Liver (tissue), 9 donors: ENCODE results near the gene NUDT21. TPM values are rescaled to one million over a fixed set of nuclear protein-coding genes. Genes with fewer than 3 reads are reported as not detected.

ENCODE experiments used
- DNase-seq: peaks from one replicate; pipeline ENCODE4 v3.0.0-alpha.2; 2017; ENCODE audit warnings: low spot score
- H3K27ac ChIP-seq, 2 donors: one replicate each; pipeline ENCODE4 v1.7.0; 2013; ENCODE audit warnings: inconsistent platforms in 2 of 2, low read length in 2 of 2, control low read depth in 1 of 2, low read depth in 1 of 2, mild to moderate bottlenecking in 1 of 2
- H3K27me3 ChIP-seq, 4 donors: one replicate each; pipeline versions ENCODE4 v1.6.1 to v1.7.0; 2013; ENCODE audit warnings: low read length in 3 of 4, inconsistent platforms in 1 of 4, mild to moderate bottlenecking in 1 of 4, moderate library complexity in 1 of 4; ENCODE audit not compliant: control insufficient read depth in 4 of 4, insufficient read depth in 4 of 4
- H3K36me3 ChIP-seq, 4 donors: one replicate each; pipeline versions ENCODE4 v1.6.1 to v1.7.0; 2013; ENCODE audit warnings: low read length in 3 of 4, mild to moderate bottlenecking in 3 of 4, low read depth in 1 of 4, moderate library complexity in 1 of 4; ENCODE audit not compliant: control insufficient read depth in 4 of 4, insufficient read depth in 3 of 4
- H3K4me1 ChIP-seq, 4 donors: one replicate each; pipeline versions ENCODE4 v1.6.1 to v1.7.0; 2013; ENCODE audit warnings: low read length in 3 of 4, mild to moderate bottlenecking in 3 of 4, moderate library complexity in 1 of 4; ENCODE audit not compliant: control insufficient read depth in 4 of 4, insufficient read depth in 4 of 4
- H3K4me3 ChIP-seq, 3 donors: one replicate each; pipeline versions ENCODE4 v1.6.1 to v1.7.0; 2013; ENCODE audit warnings: low read length in 3 of 3, control low read depth in 1 of 3, low read depth in 1 of 3, mild to moderate bottlenecking in 1 of 3
- H3K9ac ChIP-seq, 2 donors: one replicate each; pipeline ENCODE4 v1.7.0; 2013; ENCODE audit warnings: low read length in 2 of 2, mild to moderate bottlenecking in 2 of 2, moderate library complexity in 2 of 2, control low read depth in 1 of 2, low read depth in 1 of 2
- H3K9me3 ChIP-seq, 4 donors: one replicate each; pipeline versions ENCODE4 v1.6.1 to v1.7.0; 2013; ENCODE audit warnings: low read length in 3 of 4; ENCODE audit not compliant: control insufficient read depth in 4 of 4
- ATF3 ChIP-seq: IDR thresholded peaks from 2 replicates; pipeline ENCODE4 v1.6.1; 2016; ENCODE audit warnings: antibody characterized with exemption
- CTCF ChIP-seq: fragments of 150-350 bp; IDR thresholded peaks from 2 replicates; pipeline ENCODE4 v1.5.1; 2017; ENCODE audit warnings: improper control_type of control experiment, low read depth, low read length; ENCODE audit not compliant: missing input control
- EGR1 ChIP-seq, 2 donors: IDR thresholded peaks; 2 replicates each; pipeline ENCODE4 v1.6.1; 2016 to 2018; ENCODE audit warnings: antibody characterized with exemption in 2 of 2, low read depth in 2 of 2
- FOXA1 ChIP-seq: IDR thresholded peaks from 2 replicates; pipeline ENCODE4 v1.6.1; 2016; ENCODE audit warnings: antibody characterized with exemption
- FOXA2 ChIP-seq: IDR thresholded peaks from 2 replicates; pipeline ENCODE4 v1.6.1; 2016; ENCODE audit warnings: antibody characterized with exemption
- GABPA ChIP-seq, 2 donors: IDR thresholded peaks in 1 of 2; conservative IDR thresholded peaks in 1 of 2; 2 replicates each; pipeline ENCODE4 v1.6.1; 2016; ENCODE audit warnings: antibody characterized with exemption in 2 of 2, mild to moderate bottlenecking in 1 of 2, moderate library complexity in 1 of 2
- HNF4G ChIP-seq: IDR thresholded peaks from 2 replicates; pipeline ENCODE4 v1.6.1; 2016; ENCODE audit warnings: antibody characterized with exemption
- JUND ChIP-seq, 2 donors: IDR thresholded peaks; 2 replicates each; pipeline ENCODE4 v1.6.1; 2016; ENCODE audit warnings: antibody characterized with exemption in 2 of 2
- NR2F2 ChIP-seq: IDR thresholded peaks from 2 replicates; pipeline ENCODE4 v1.6.1; 2016; ENCODE audit warnings: antibody characterized with exemption
- RAD21 ChIP-seq, 2 donors: IDR thresholded peaks; 2 replicates each; pipeline ENCODE4 v1.6.1; 2016; ENCODE audit warnings: antibody characterized with exemption in 2 of 2, mild to moderate bottlenecking in 2 of 2
- REST ChIP-seq: IDR thresholded peaks from 2 replicates; pipeline ENCODE4 v1.6.1; 2016; ENCODE audit warnings: antibody characterized with exemption, mild to moderate bottlenecking
- RXRA ChIP-seq, 2 donors: IDR thresholded peaks; 2 replicates each; pipeline ENCODE4 v1.6.1; 2017 to 2018; ENCODE audit warnings: antibody characterized with exemption in 2 of 2, mild to moderate bottlenecking in 1 of 2
- TAF1 ChIP-seq: conservative IDR thresholded peaks from 2 replicates; pipeline ENCODE4 v1.6.1; 2016; ENCODE audit warnings: antibody characterized with exemption, mild to moderate bottlenecking
- YY1 ChIP-seq: IDR thresholded peaks from 2 replicates; pipeline ENCODE4 v1.6.1; 2016; ENCODE audit warnings: antibody characterized with exemption, mild to moderate bottlenecking
- ZBTB33 ChIP-seq: IDR thresholded peaks from 2 replicates; pipeline ENCODE4 v1.6.1; 2016; ENCODE audit warnings: antibody characterized with exemption
- WGBS: extraction: QIAGEN DNeasy Blood & Tissue Kit; methylation state at CpG from one replicate; pipeline ENCODE4 v1.1.7; 2013; 5-methylcytosine and 5-hydroxymethylcytosine counted together
- polyA plus RNA-seq, 2 donors: library from polyadenylated mRNA; stranded (reverse) in 1 of 2; unstranded in 1 of 2; fragments of 200-250 nt in 1 of 2; fragments of >200 nt in 1 of 2; fragmentation: Nextera tagmentation in 1 of 2; extraction: Ambion mirVana in 1 of 2; gene quantifications; one replicate each; pipeline versions ENCODE4 v1.2.1 to v1.2.3, GENCODE V29; 2013 to 2015
- total RNA-seq, 2 donors: library from RNA; depleted of rRNA; stranded (reverse); fragments of >200 nt; gene quantifications; one replicate each; pipeline ENCODE4 v1.2.3, GENCODE V29; 2014
- donor health status: healthy.
- donor health status: healthy.
- donor health status: healthy.
- donor health status: healthy.
- donor health status: healthy.

NUDT21 gene
- total and polyA plus RNA-seq, 4 donors: 19.3 to 43.9 (median 27.2) TPM

GRCh38 chr16:56480776-56481467 is 29.8 kb upstream of the NUDT21 start:
- 88% methylated on average over 7 of the region's 7 CpGs for WGBS

GRCh38 chr16:56479469-56479868 is 28.3 kb upstream of the NUDT21 start:
- H3K4me3 ChIP-seq: no peak overlapping the region
- H3K36me3 ChIP-seq: peaks cover 3 to 46% (median 30%) of the 10 kb centered on the region in 4 donors
- no peak overlapping the region for H3K9ac ChIP-seq
- DNase-seq: no peak
- WGBS: 95% methylated on average over 2 of the region's 2 CpGs
- H3K27me3 ChIP-seq: no peaks in the 10 kb centered on the region
- no peak overlapping the region for H3K27ac ChIP-seq
- no peaks in the 10 kb centered on the region for H3K9me3 ChIP-seq
- no peaks in the 10 kb centered on the region for H3K4me1 ChIP-seq
- TF ChIP-seq ZBTB33: no peak
- TF ChIP-seq FOXA2: no peak
- TF ChIP-seq EGR1 (IDR thresholded peaks at IDR 0.05; ENCODE audit: low read depth in 2 of 2): no peak
- no peak for TF ChIP-seq FOXA1
- TF ChIP-seq YY1: no peak
- no peak for TF ChIP-seq ATF3
- TF ChIP-seq NR2F2: no peak
- TF ChIP-seq JUND (IDR thresholded peaks at IDR 0.05): no peak
- TF ChIP-seq HNF4G: no peak
- TF ChIP-seq RAD21 (IDR thresholded peaks at IDR 0.05): no peak

More at GRCh38 chr16:56480776-56481467, 29.8 kb upstream of the NUDT21 start:
- TF ChIP-seq GABPA (IDR thresholded peaks at IDR 0.05 in 1 of 2, conservative IDR thresholded peaks at IDR 0.05 in 1 of 2) (no peak), FOXA1 (no peak), REST (no peak), EGR1 (IDR thresholded peaks at IDR 0.05; ENCODE audit: low read depth in 2 of 2) (no peak), JUND (IDR thresholded peaks at IDR 0.05) (no peak), RXRA (IDR thresholded peaks at IDR 0.05) (no peak), CTCF (no peak), ATF3 (no peak), HNF4G (no peak), TAF1 (no peak)
- H3K9ac ChIP-seq: no peak overlapping the region
- peaks cover 3 to 36% (median 24%) of the 10 kb centered on the region in 4 donors for H3K36me3 ChIP-seq
- H3K4me3 ChIP-seq: no peak overlapping the region
- no peaks in the 10 kb centered on the region for H3K4me1 ChIP-seq
- DNase-seq: no peak
- H3K9me3 ChIP-seq: no peaks in the 10 kb centered on the region
- H3K27me3 ChIP-seq: no peaks in the 10 kb centered on the region
- no peak overlapping the region for H3K27ac ChIP-seq
